MM.1S (cell line): Measurements from ENCODE around the gene ARHGAP28.

Source experiments
- DNase-seq: peaks from one replicate; pipeline ENCODE4 v3.0.0-alpha.2; 2015
- H2AFZ ChIP-seq: fragments of 300-600 bp; sonication (generic); 2 replicates; pipeline ENCODE4 v1.6.0; 2016; ENCODE audit warnings: antibody characterized with exemption, low read length
- H3F3A ChIP-seq: fragments of 300-600 bp; sonication (generic); 2 replicates; pipeline ENCODE4 v1.6.1; 2016; ENCODE audit warnings: mild to moderate bottlenecking, antibody characterized with exemption, low read length, moderate library complexity, mixed read lengths; ENCODE audit not compliant: insufficient read depth
- H3K27ac ChIP-seq: fragments of 300-600 bp; sonication (generic); 2 replicates; pipeline ENCODE4 v1.5.1; 2016; ENCODE audit warnings: mild to moderate bottlenecking, low read length
- H3K27me3 ChIP-seq: fragments of 300-600 bp; sonication (generic); replicated peaks from 2 replicates; pipeline ENCODE4 v1.6.0; 2016; ENCODE audit warnings: low read length; ENCODE audit not compliant: insufficient read depth
- H3K36me3 ChIP-seq: fragments of 300-600 bp; sonication (generic); replicated peaks from 2 replicates; pipeline ENCODE4 v1.6.1; 2016; ENCODE audit warnings: mild to moderate bottlenecking, low read length, mixed read lengths; ENCODE audit not compliant: insufficient read depth
- H3K4me1 ChIP-seq: fragments of 300-600 bp; sonication (generic); 2 replicates; pipeline ENCODE4 v1.6.1; 2016; ENCODE audit warnings: low read length, mixed read lengths
- H3K4me2 ChIP-seq: fragments of 300-600 bp; sonication (generic); 2 replicates; pipeline ENCODE4 v1.6.0; 2016; ENCODE audit warnings: low read depth, low read length
- H3K4me3 ChIP-seq: fragments of 300-600 bp; sonication (generic); 2 replicates; pipeline ENCODE4 v1.5.1; 2016; ENCODE audit warnings: low read length, mixed read lengths
- H3K79me2 ChIP-seq: fragments of 300-600 bp; sonication (generic); 2 replicates; pipeline ENCODE4 v1.6.1; 2016; ENCODE audit warnings: mixed run types, low read length, mixed read lengths
- H3K9ac ChIP-seq: fragments of 300-600 bp; sonication (generic); 2 replicates; pipeline ENCODE4 v1.6.1; 2016; ENCODE audit warnings: low read length, mixed read lengths
- H3K9me2 ChIP-seq: fragments of 300-600 bp; sonication (generic); replicated peaks from 2 replicates; pipeline ENCODE4 v1.6.1; 2016; ENCODE audit warnings: mild to moderate bottlenecking, low read length, mixed read lengths; ENCODE audit not compliant: insufficient read depth
- H3K9me3 ChIP-seq: fragments of 300-600 bp; sonication (generic); replicated peaks from 2 replicates; pipeline ENCODE4 v1.6.1; 2016; ENCODE audit warnings: mild to moderate bottlenecking, low read length, mixed read lengths; ENCODE audit not compliant: insufficient read depth
- H4K20me1 ChIP-seq: fragments of 300-600 bp; sonication (generic); 2 replicates; pipeline ENCODE4 v1.6.1; 2016; ENCODE audit warnings: mild to moderate bottlenecking, low read length, moderate library complexity, mixed read lengths; ENCODE audit not compliant: insufficient read depth
- EZH2 ChIP-seq: fragments of 300-600 bp; sonication (generic); optimal IDR thresholded peaks from 2 replicates; pipeline ENCODE3; 2017; ENCODE audit warnings: low read depth, mild to moderate bottlenecking, antibody characterized with exemption, low read length, mixed read lengths
- EZH2phosphoT487 ChIP-seq: fragments of 300-600 bp; sonication (generic); IDR thresholded peaks from 2 replicates; pipeline ENCODE4 v1.6.1; 2018; ENCODE audit warnings: antibody characterized with exemption, low read length
- TF ChIP-seq, protein P1 (sequence below): fragments of 300-600 bp; sonication (generic); IDR thresholded peaks from 2 replicates; pipeline ENCODE4 v1.5.1; 2016; ENCODE audit warnings: antibody characterized with exemption, low read length, mixed read lengths

Gene ARHGAP28

DNA sequence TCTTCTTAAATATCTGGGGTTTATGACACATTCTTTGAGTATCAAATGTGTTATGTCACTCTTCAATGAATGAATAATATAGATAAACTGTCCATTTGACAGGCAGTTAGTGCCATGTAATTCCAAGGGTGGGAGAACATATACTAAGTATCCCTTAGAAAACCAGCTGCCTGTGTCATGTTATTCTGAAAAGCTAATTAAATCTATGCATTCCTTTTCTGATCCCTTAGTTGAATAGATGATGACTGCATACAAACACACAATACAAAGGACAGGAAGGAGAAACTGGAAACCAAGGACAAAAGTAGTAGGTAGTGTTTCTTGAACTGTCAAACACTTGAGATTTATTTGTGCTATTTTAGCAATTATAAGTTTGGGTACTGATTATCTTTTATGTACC is 8.3 kb downstream of the ARHGAP28 start:
- DNase-seq, result no peak
- Histone ChIP-seq H3K27ac (no peak overlapping the region), H3K4me1 (no peaks in the 10 kb centered on the region)

DNA sequence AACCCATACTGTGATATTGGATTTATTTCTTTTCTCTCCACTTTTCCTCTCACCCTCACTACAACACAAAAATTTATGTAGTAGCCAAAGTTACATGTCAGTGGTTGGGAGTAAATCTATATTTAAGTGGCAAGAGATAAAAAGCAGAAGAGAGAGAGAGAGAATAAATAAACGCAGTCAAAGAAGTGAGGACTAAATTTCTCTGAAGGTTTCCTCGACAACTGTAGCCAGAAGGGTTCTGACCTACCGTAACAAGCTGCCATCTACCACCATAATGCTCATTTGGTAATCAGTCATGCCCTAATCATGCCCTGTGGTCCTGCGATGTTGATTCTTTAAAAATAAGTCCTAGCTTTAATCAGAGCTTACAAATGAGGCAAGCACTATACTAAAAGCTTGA is 9.1 kb downstream of the ARHGAP28 start:
- Histone ChIP-seq H3K27me3 (no peaks in the 10 kb centered on the region), H3K9me3 (no peaks in the 10 kb centered on the region), H3K9ac (no peak overlapping the region), H3K4me3 (no peak overlapping the region), H4K20me1 (no peaks in the 10 kb centered on the region), H2AFZ (no peak overlapping the region), H3K4me2 (no peak overlapping the region), H3K9me2 (no peaks in the 10 kb centered on the region), H3F3A (no peaks in the 10 kb centered on the region), H3K36me3 (no peaks in the 10 kb centered on the region), H3K4me1 (no peaks in the 10 kb centered on the region), H3K79me2 (no peaks in the 10 kb centered on the region), H3K27ac (no peak overlapping the region)
- TF ChIP-seq, protein P1, sequence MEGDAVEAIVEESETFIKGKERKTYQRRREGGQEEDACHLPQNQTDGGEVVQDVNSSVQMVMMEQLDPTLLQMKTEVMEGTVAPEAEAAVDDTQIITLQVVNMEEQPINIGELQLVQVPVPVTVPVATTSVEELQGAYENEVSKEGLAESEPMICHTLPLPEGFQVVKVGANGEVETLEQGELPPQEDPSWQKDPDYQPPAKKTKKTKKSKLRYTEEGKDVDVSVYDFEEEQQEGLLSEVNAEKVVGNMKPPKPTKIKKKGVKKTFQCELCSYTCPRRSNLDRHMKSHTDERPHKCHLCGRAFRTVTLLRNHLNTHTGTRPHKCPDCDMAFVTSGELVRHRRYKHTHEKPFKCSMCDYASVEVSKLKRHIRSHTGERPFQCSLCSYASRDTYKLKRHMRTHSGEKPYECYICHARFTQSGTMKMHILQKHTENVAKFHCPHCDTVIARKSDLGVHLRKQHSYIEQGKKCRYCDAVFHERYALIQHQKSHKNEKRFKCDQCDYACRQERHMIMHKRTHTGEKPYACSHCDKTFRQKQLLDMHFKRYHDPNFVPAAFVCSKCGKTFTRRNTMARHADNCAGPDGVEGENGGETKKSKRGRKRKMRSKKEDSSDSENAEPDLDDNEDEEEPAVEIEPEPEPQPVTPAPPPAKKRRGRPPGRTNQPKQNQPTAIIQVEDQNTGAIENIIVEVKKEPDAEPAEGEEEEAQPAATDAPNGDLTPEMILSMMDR, result no peak
- TF ChIP-seq EZH2, result no peak
- no peak for TF ChIP-seq EZH2phosphoT487
- DNase-seq, result no peak

More for the DNA sequence above, 8.3 kb downstream of the ARHGAP28 start:
- Histone ChIP-seq H3K79me2 (no peaks in the 10 kb centered on the region), H3K9ac (no peak overlapping the region), H3K4me2 (no peak overlapping the region), H3F3A (no peaks in the 10 kb centered on the region), H3K9me2 (no peaks in the 10 kb centered on the region), H3K27me3 (no peaks in the 10 kb centered on the region), H2AFZ (no peak overlapping the region), H3K4me3 (no peak overlapping the region), H3K36me3 (no peaks in the 10 kb centered on the region), H4K20me1 (no peaks in the 10 kb centered on the region), H3K9me3 (no peaks in the 10 kb centered on the region)
- TF ChIP-seq EZH2phosphoT487 (no peak), EZH2 (no peak)
- TF ChIP-seq, protein P1, result no peak

DNA sequence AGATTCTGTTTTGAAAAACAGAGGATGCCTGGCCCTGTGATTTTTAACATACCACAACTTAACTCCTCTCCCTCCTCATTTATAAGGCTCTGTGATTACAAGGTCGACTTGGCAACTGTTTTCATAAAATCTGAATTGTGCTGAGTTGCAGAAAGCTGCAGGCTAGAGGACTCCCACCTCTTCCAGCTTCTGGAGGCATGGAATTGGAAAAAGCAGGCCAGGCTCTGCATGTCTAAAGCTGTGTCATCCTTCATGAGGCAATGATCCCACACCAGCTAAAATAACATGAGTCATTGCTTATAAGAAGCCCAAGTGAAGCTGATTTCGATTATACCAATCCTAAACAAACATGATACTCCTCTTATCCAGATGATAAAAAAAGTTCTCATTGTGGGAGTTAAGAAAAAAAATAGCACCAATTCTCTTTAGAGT is 11.7 kb downstream of the ARHGAP28 start:
- no peak overlapping the region for H2AFZ ChIP-seq
- H3K9ac ChIP-seq, result no peak overlapping the region
- no peak overlapping the region for H3K4me3 ChIP-seq
- no peak for TF ChIP-seq EZH2
- TF ChIP-seq, protein P1, result no peak
- TF ChIP-seq EZH2phosphoT487, result no peak
- H3K4me2 ChIP-seq, result no peak overlapping the region
- no peaks in the 10 kb centered on the region for H3F3A ChIP-seq
- no peaks in the 10 kb centered on the region for H3K27me3 ChIP-seq
- no peaks in the 10 kb centered on the region for H3K79me2 ChIP-seq
- no peak overlapping the region for H3K27ac ChIP-seq
- no peak for DNase-seq
- no peaks in the 10 kb centered on the region for H3K9me2 ChIP-seq
- no peaks in the 10 kb centered on the region for H3K4me1 ChIP-seq
- H4K20me1 ChIP-seq, result no peaks in the 10 kb centered on the region
- H3K36me3 ChIP-seq, result no peaks in the 10 kb centered on the region
- H3K9me3 ChIP-seq, result no peaks in the 10 kb centered on the region

DNA sequence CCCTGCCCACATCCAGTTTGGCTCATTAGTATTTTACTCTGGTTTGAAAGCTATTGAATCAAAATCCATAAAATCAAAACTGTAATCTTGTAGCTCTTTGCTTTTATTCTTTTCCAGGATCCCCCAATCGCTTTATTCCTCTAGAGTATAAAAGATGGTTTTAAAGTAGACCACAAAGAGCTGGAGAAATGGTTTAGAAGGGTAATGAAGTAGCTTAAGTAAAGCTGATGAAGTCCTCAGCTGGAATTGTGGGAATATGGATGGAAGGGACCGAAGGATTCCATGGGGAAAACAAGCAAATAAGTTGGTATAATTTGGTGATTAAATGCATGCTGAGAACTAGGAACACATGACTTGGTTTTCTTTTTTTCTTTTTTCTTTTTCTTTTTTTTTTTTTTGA is 12.3 kb downstream of the ARHGAP28 start:
- no peaks in the 10 kb centered on the region for H3F3A ChIP-seq
- no peaks in the 10 kb centered on the region for H3K4me1 ChIP-seq
- H2AFZ ChIP-seq, result no peak overlapping the region
- no peaks in the 10 kb centered on the region for H3K9me2 ChIP-seq
- no peaks in the 10 kb centered on the region for H4K20me1 ChIP-seq
- no peaks in the 10 kb centered on the region for H3K9me3 ChIP-seq
- no peak overlapping the region for H3K4me2 ChIP-seq
- no peak overlapping the region for H3K4me3 ChIP-seq
- no peaks in the 10 kb centered on the region for H3K79me2 ChIP-seq
- H3K9ac ChIP-seq, result no peak overlapping the region
- H3K36me3 ChIP-seq, result no peaks in the 10 kb centered on the region
- no peak overlapping the region for H3K27ac ChIP-seq
- no peak for DNase-seq
- no peaks in the 10 kb centered on the region for H3K27me3 ChIP-seq
- TF ChIP-seq EZH2phosphoT487 (no peak), EZH2 (no peak)
- TF ChIP-seq, protein P1, result no peak
